ENCODE results near the gene CPED1. TPM values are rescaled to one million over a fixed set of nuclear protein-coding genes. Genes with fewer than 3 reads are reported as not detected.

CPED1 gene
- total RNA-seq, 1 donor from 2014 or later = not detected

- H2AFZ ChIP-seq (replicated peaks) = no peak overlapping the region
- no peaks in the 10 kb centered on the region for H3F3A ChIP-seq (ENCODE audit: low read depth)
- no peak for DNase-seq (ENCODE audit: low spot score)
- H3K9ac ChIP-seq = no peak overlapping the region
- Mint-ChIP-seq H3K4me1 (no peaks in the 10 kb centered on the region), H3K4me3 (no peak overlapping the region), H3K27me3 (ENCODE audit: insufficient read depth, low read depth) (peaks cover 2% of the 10 kb centered on the region), H3K36me3 (no peaks in the 10 kb centered on the region), H3K9me3 (peaks cover 1% of the 10 kb centered on the region), H3K27ac (no peak overlapping the region)
- no peaks in the 10 kb centered on the region for H4K20me1 ChIP-seq (ENCODE audit: low read depth)
- H3K4me3 ChIP-seq = no peak overlapping the region
- no peaks in the 10 kb centered on the region for H3K27me3 ChIP-seq
- H3K4me2 ChIP-seq = no peak overlapping the region
- no peak for TF ChIP-seq EZH2 (IDR thresholded peaks at IDR 0.05)
- TF ChIP-seq EZH2phosphoT487 (IDR thresholded peaks at IDR 0.05) = no peak
- H3K4me1 ChIP-seq = no peaks in the 10 kb centered on the region
- no peaks in the 10 kb centered on the region for H3K9me3 ChIP-seq (ENCODE audit: low read depth)
- no peaks in the 10 kb centered on the region for H3K36me3 ChIP-seq
- H3K79me2 ChIP-seq (ENCODE audit: low read depth) = no peaks in the 10 kb centered on the region
- no peak overlapping the region for H3K27ac ChIP-seq
Measured at GRCh38 chr7:121259826-121260225, 271.3 kb downstream of the CPED1 start.

GRCh38 chr7:121261207-121261884 lies 272.8 kb downstream of the CPED1 start:
- no peaks in the 10 kb centered on the region for H3K9me3 ChIP-seq (ENCODE audit: low read depth)
- H4K20me1 ChIP-seq (ENCODE audit: low read depth) = no peaks in the 10 kb centered on the region
- H3K36me3 ChIP-seq = no peaks in the 10 kb centered on the region
- no peaks in the 10 kb centered on the region for H3F3A ChIP-seq (ENCODE audit: low read depth)
- no peaks in the 10 kb centered on the region for H3K4me1 ChIP-seq
- Mint-ChIP-seq H3K27ac (no peak overlapping the region), H3K4me3 (no peak overlapping the region), H3K4me1 (no peaks in the 10 kb centered on the region), H3K27me3 (ENCODE audit: insufficient read depth, low read depth) (peaks cover 2% of the 10 kb centered on the region), H3K36me3 (no peaks in the 10 kb centered on the region), H3K9me3 (peaks cover 1% of the 10 kb centered on the region)
- no peak overlapping the region for H2AFZ ChIP-seq (replicated peaks)
- no peak overlapping the region for H3K27ac ChIP-seq
- no peaks in the 10 kb centered on the region for H3K27me3 ChIP-seq
- no peak overlapping the region for H3K4me3 ChIP-seq
- H3K4me2 ChIP-seq = no peak overlapping the region
- no peaks in the 10 kb centered on the region for H3K79me2 ChIP-seq (ENCODE audit: low read depth)
- no peak for TF ChIP-seq EZH2phosphoT487 (IDR thresholded peaks at IDR 0.05)
- no peak for TF ChIP-seq CTCF (IDR thresholded peaks at IDR 0.05)
- no peak for TF ChIP-seq EZH2 (IDR thresholded peaks at IDR 0.05)
- H3K9ac ChIP-seq = no peak overlapping the region
- no peak for DNase-seq (ENCODE audit: low spot score)

GRCh38 chr7:121262221-121262620 lies 273.7 kb downstream of the CPED1 start:
- Histone ChIP-seq H3K9me3 (ENCODE audit: low read depth) (no peaks in the 10 kb centered on the region), H3K27ac (no peak overlapping the region), H3K4me3 (no peak overlapping the region), H3K4me2 (no peak overlapping the region), H3K27me3 (no peaks in the 10 kb centered on the region), H3K4me1 (no peaks in the 10 kb centered on the region), H3K36me3 (no peaks in the 10 kb centered on the region), H4K20me1 (ENCODE audit: low read depth) (no peaks in the 10 kb centered on the region), H2AFZ (replicated peaks) (no peak overlapping the region), H3K9ac (no peak overlapping the region), H3K79me2 (ENCODE audit: low read depth) (no peaks in the 10 kb centered on the region), H3F3A (ENCODE audit: low read depth) (no peaks in the 10 kb centered on the region)
- no peak for DNase-seq (ENCODE audit: low spot score)
- Mint-ChIP-seq H3K9me3 (no peaks in the 10 kb centered on the region), H3K27ac (no peak overlapping the region), H3K4me3 (no peak overlapping the region), H3K4me1 (no peaks in the 10 kb centered on the region), H3K36me3 (no peaks in the 10 kb centered on the region), H3K27me3 (ENCODE audit: insufficient read depth, low read depth) (peaks cover 2% of the 10 kb centered on the region)
- TF ChIP-seq CTCF (IDR thresholded peaks at IDR 0.05) (no peak), EZH2 (IDR thresholded peaks at IDR 0.05) (no peak), EZH2phosphoT487 (IDR thresholded peaks at IDR 0.05) (no peak)

GRCh38 chr7:121262969-121263368 lies 274.5 kb downstream of the CPED1 start:
- Histone ChIP-seq H3F3A (ENCODE audit: low read depth) (no peaks in the 10 kb centered on the region), H3K27ac (no peak overlapping the region), H3K4me3 (no peak overlapping the region), H3K27me3 (no peaks in the 10 kb centered on the region), H3K4me1 (no peaks in the 10 kb centered on the region), H2AFZ (replicated peaks) (no peak overlapping the region), H3K9ac (no peak overlapping the region), H3K4me2 (no peak overlapping the region), H3K36me3 (no peaks in the 10 kb centered on the region), H3K79me2 (ENCODE audit: low read depth) (no peaks in the 10 kb centered on the region), H3K9me3 (ENCODE audit: low read depth) (no peaks in the 10 kb centered on the region), H4K20me1 (ENCODE audit: low read depth) (no peaks in the 10 kb centered on the region)
- no peaks in the 10 kb centered on the region for H3K4me1 Mint-ChIP-seq
- H3K9me3 Mint-ChIP-seq = no peaks in the 10 kb centered on the region
- TF ChIP-seq EZH2 (IDR thresholded peaks at IDR 0.05) (no peak), CTCF (IDR thresholded peaks at IDR 0.05) (no peak), EZH2phosphoT487 (IDR thresholded peaks at IDR 0.05) (no peak)
- no peak overlapping the region for H3K27ac Mint-ChIP-seq
- H3K27me3 Mint-ChIP-seq (ENCODE audit: insufficient read depth, low read depth) = peaks cover 2% of the 10 kb centered on the region
- H3K4me3 Mint-ChIP-seq = no peak overlapping the region
- H3K36me3 Mint-ChIP-seq = no peaks in the 10 kb centered on the region
- DNase-seq (ENCODE audit: low spot score) = no peak
